Measurements from ENCODE around the gene IL4I1.
A peak's percentile ranks its signal among the peaks of the same experiment; 100 is the strongest.

Gene IL4I1

DNA sequence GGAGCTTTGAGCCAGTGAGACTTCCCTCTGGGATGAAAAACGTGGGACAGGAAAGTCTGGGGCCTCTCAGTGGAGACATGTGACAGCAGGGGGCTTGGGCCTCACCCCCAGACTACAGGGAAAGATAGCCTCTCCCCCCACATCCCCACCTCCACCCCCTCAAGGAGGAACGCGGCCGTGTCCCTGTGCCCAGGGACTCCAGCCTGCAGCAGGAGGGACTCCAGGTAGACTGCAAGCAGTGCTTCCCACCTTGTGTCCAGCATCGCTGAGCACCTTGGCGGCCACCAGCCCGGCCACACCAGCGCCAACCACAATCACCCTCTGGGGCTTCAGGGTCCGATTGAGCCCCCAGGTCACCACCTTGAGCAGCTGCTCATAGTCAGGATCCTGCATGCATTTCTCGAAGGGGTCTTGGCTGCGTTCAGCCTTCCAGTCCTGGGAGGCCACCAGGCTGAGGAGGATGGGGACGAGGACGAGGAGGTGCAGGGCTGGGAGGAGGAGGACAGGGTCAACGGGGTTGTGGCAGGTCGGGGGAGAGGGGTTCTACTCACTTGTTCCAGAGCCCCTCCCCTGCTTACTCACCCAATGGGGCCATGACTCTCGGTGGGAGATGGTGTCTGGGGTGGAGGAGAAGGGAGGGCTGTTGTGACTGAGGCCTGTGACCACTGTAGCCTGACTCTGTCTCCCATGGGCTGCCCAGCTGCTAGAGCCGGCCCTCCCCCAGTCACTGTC is 955 bp downstream of the IL4I1 start:
- no peak for DNase-seq (ENCODE audit: extremely low read depth in 1 of 2, low read depth in 1 of 2)

DNA sequence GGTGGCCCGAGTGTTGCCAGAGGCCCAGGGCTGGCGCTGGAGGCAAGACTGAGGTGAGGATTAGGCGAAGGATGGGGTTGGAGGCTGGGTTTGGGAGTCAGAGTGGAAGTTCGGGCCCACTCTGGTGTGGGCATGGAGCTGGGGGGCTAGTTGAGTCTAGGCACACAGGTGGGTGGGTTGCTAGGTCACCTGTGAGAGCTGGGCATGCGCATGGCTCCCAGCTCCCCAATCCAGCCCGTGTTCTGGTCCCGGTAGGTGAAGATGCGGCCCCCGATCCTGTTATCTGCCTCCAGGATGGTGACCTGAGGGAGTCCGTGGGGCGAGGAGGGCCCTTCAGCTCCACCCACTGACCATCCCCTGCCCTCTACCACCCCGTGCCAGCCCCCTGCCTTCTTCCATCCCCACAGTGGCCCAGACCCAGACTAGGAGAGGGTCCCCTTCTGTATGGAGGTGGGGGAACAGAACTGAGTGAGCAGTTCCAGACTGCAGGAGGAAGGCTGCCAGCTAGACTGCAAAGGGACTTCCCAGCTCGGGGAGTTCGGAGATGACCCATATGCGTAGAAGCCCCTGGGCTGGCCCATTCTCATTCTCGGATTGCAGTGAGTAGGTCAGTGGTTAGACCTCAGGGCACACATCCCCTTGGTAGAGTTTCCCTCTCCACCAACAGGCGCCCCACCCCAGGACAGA is 1.7 kb downstream of the IL4I1 start:
- no peak for DNase-seq (ENCODE audit: extremely low read depth in 1 of 2, low read depth in 1 of 2)

DNA sequence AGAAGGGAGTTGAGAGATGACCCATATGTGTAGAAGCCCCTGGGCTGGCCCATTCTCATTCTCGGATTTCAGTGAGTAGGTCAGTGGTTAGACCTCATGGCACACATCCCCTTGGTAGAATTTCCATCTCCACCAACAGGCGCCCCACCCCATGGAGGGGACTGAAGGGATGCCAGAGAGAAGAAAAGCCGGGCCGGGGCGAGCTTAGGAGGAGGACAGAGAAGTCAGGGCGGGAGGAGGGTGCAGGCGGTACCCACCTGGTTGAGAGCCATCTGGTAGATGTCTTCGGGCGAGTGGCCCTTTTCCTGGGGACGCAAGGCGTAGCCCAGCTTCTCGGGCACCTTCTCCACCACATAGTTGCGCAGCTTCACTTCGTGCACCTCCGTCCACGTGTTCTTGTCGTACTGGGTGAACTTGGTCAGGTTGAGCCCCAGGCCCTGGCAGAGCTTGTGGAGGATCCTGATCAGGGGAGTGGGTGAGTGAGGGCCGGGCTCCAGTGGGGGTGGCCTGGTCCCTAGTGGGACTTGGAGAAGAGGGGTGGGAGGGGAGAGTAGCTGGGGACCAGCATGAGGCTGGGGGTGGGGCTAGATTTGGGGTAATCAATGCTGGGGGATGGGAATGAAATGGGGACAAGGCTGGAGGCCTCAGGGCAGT is 2.5 kb downstream of the IL4I1 start:
- DNase-seq (ENCODE audit: extremely low read depth in 1 of 2, low read depth in 1 of 2) = no peak

DNA sequence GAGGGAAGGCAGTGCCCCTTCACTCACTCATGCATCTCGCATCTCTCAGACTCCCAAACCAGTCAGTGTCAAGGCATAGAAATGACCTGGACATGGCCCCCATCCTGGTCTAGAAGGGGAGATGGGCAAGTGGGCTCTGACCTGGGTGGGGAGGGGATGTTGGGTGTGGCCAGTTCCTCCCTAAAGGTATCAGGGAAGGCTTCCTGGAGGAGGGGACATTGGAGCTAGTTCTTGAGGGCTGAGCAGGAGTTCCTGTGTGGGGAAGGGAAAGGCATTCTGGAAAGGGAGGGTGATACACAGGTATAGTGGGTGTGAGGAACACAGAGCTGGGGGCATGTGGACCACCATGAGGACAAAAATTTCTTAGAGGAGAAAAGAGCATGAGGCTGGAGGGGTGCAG is 4.0 kb downstream of the IL4I1 start:
- no peak for DNase-seq (ENCODE audit: extremely low read depth in 1 of 2, low read depth in 1 of 2)

DNA sequence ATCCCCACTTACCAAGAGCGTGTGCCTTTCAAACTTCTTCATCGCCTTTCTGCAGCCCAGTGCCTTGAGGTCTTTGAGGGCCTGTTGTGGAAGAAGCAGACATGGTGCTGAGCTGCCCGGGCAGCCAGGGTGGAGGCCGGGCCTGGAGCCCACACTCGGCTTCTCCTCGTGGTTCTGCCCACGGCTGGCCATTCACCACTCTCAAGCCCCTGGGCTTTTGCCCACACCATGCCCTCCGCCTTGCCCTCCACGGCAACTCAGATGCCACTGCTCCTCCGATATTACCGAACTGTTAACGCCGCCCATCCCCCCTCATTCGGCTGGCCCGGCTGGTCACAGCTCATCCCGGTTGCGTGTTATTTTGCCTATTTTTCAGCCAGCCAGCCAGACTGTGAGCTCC is 5.3 kb downstream of the IL4I1 start:
- DNase-seq (ENCODE audit: extremely low read depth in 1 of 2, low read depth in 1 of 2) = no peak

DNA sequence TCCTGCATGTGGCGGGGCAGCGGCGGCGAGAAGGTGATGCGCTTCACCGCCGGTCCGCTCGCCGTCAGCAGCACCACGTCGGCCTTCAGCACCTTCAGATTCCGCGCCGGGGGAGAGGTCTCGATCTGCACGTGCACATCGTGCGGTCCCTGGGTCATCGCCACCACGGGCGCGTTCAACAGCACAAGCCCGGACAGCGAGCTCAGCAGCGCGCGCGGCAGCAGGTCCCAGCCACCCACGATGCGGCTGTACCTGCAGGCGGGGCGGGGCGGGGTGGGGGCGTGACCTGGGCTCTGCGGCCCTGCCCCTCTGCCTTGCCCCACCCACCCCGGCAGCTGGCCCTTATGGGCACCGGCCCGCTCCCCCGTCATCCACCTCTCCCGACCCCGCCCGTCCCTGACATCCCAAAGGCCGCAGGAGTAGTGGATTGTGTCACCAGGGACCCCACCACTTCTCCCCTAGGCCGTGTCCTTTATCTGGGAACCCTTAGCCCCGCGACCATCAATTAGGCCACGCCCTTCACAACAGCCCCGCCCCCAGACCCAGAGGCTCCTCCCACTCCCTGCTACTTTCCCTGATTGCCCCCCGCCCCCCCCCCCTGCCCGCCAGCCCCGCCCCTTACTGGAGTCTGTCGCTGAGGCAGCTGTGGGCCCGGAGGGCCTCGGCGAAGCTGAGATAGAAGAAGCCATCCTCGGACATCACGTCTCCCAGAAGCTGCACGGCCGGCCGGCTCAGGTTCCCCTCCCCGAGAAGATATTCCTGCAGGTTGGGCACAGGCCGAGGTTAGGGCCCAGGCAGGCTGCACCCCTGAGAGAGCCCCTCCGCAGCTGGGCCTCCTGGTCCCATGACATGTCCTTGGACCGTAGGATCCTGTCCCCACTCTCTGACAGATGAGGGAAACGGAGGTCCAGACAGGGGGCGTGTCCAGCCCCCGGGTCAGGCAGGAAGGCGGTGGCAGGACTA is 6.1 kb downstream of the IL4I1 start:
- DNase-seq (ENCODE audit: extremely low read depth in 1 of 2, low read depth in 1 of 2) = peak; percentile 21 to 55

DNA sequence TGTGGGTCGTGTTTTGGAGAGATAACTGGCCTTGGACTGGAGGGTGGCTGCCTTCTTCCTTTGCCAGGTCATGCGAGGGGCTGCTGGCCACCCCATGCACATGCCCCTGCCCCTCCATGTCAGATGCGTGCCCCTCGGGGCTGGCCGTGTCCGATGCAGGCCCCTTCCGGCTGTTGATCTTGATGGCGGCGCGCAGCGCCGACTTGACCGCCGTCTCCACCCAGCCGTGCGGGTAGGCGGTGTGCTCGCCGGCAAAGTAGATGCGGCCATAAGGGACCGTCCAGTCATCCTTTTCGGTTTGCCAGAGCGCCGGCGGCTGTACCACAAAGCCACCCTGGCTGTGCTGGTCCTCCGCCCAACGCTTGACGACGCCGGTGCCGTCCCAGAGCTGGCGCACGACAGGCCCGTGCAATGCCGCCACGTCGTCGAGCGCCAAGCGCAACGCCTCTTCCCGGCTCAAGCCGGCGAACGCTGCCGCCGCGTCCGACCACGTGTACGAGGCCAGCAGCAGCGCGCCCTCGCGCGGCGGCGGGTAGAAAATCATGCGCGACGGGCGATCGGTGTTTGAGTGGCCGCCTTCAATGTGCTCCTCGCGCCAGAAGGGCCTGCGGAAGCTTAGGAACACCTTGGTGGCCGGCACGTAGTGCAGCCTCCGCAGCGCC is 6.9 kb downstream of the IL4I1 start:
- peak; percentile 38 to 63 for DNase-seq (ENCODE audit: extremely low read depth in 1 of 2, low read depth in 1 of 2)

DNA sequence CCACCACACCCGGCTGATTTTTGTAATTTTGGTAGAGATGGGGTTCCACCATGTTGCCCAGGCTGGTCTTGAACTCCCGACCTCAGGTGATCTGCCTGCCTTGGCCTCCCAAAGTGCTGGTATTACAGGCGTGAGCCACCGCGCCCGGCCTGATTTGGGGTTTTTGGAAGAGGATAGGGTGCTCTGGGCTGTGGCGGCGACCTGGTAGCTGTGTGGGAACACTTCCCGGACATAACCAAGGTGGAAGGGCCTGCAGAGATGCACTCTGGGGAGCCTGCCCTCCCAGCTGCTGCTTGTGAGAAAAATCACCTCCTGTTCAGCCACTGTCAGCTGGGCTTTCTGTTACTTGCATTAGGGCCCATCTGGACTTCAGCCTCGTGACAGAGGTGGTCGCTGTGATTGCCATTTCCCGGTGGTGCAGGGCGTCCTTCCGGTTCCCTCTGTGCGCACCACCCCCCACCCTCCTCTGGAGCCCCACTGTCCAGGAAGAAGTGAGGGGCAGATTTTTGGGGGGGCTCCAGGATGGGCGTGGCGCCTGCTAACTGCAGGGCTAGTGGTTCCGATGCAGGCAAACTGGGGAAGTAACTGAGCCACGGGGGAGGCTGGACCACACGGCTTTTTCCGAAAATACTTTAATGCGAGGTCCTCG is 7.5 kb downstream of the IL4I1 start:
- no peak for DNase-seq (ENCODE audit: extremely low read depth in 1 of 2, low read depth in 1 of 2)

DNA sequence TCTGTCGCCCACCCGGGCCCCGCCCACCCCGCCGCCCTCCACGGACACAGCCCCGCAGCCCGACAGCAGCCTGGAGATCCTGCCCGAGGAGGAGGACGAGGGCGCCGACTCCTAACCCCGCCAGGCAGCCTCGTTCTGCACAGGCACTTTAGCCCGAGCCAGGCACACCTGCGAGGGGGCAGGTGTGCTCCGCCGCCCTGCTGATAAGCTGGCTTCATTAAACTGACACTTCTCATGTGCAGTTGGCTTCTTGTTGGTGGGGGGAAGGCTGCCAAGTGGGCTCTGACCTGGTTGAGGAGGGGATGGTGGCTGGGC is 8.2 kb downstream of the IL4I1 start:
- DNase-seq (ENCODE audit: extremely low read depth in 1 of 2, low read depth in 1 of 2) = no peak

DNA sequence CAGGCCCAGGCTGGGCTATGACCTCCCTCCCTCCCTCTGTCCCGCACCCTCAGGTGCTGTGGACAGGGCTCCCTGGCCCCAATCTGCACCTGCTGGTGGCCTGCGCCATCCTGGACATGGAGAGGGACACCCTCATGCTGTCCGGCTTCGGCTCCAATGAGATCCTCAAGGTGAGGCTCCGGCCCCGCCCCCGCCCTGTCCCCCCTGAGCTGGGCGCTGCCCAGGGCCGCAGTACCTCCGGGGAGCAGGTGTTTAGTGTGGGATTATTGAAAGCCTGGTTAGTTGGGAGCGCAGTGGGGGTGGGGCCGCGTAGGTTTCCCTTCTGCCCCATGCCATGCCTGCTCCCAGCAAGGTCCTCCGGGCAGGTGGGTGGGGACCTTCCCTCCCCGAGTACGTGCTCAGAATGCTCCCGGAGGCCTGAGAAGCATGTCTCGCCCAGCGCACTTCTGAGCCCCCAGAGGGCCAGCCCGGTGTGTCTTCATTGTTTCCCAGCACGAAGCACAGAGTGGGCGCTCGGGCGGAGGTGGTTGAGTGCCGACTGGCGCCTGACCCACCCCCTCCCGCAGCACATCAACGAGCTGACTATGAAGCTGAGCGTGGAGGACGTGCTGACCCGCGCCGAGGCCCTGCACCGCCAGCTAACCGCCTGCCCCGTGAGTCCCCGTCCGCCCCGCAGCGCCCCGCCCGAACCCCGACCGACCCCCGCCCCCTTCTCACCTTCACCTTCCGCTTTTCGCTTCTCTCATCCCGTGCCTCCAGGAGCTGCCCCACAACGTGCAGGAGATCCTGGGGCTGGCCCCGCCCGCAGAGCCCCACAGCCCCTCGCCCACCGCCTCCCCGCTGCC is 8.8 kb downstream of the IL4I1 start:
- DNase-seq (ENCODE audit: extremely low read depth in 1 of 2, low read depth in 1 of 2) = no peak

DNA sequence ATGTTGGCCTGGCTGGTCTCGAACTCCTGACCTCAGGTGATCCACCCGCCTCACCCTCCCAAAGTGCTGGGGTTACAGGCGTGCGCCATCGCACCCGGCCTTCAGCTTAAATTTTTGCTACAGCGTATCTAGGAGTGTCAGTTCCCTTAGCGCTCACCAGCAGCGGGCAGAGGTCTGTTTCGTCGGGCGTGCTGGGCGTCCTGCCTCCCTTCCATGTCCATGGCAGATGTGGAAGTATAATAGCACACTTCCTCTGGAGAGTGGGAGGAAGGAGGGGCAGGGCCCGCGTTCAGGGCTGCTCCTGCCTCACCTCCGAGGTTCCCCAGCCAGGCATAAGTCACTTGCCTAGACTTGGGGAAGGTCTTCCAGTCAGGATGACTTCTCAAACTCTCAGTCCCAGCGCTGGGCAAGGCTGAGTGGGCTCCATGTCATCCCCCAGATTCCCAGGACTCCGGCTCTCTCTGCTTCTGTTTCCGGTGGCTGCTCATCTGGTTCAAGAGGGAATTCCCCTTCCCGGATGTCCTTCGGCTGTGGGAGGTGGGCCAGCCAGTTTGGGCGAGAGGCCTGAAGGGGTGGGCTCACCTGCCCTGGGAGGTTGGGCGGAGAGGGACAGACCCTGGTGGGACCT is 9.5 kb downstream of the IL4I1 start:
- DNase-seq (ENCODE audit: extremely low read depth in 1 of 2, low read depth in 1 of 2) = no peak

DNA sequence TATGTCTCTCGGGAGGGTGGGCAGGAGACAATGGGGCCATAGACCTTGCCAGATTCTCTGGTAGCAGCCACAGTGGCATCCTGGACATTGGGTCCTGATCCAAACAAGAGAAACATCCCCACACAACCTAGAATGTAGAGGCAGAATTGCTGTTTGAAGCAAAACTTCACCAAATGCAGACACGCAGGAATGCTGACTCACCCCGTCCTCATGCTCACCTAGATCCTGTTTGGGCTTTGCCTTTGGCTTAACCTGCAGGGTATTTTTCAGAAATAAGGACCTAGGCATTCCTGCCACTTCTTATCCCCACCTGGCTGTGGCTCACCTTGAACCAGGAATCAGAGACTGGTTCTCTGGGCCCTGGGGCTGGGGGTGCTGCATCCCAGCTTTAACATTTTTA is 11.9 kb downstream of the IL4I1 start:
- DNase-seq (ENCODE audit: extremely low read depth in 1 of 2, low read depth in 1 of 2) = no peak

DNA sequence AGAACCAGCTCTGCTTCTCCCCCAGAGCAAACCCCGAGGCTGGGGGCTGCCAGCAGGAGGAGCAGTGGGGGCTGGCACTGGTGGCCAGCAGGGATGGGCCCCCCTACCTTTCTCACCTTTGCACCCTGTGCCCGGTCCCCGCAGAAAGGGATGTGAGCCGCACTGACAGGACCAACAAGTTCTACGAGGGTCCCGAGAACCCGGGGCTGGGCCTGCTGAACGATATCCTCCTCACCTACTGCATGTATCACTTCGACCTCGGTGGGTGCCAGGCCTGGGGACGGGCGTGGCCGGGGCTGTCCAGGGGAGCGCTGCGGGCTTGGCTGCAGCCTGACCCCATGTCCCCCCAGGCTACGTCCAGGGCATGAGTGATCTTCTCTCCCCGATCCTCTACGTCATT is 12.6 kb downstream of the IL4I1 start:
- no peak for DNase-seq (ENCODE audit: extremely low read depth in 1 of 2, low read depth in 1 of 2)

DNA sequence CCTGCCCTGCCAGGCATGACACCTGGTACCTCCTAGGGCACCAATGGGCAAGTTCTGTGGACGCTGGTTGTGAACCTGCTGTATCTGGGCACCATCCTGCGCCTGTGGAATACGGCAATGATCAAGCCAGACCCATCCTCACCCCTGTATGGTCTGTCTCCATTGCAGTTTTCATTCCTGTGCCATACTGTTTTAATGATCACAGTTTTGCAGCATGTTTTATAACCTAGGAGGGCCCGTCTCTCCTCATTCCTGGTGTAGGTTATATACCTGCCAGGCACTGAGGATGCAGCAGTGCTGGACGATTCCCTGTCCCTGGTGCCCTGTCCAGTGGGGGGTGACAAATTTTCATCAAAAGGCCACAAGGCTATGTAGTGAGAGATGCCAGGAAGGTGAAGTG is 13.6 kb downstream of the IL4I1 start:
- no peak for DNase-seq (ENCODE audit: extremely low read depth in 1 of 2, low read depth in 1 of 2)

DNA sequence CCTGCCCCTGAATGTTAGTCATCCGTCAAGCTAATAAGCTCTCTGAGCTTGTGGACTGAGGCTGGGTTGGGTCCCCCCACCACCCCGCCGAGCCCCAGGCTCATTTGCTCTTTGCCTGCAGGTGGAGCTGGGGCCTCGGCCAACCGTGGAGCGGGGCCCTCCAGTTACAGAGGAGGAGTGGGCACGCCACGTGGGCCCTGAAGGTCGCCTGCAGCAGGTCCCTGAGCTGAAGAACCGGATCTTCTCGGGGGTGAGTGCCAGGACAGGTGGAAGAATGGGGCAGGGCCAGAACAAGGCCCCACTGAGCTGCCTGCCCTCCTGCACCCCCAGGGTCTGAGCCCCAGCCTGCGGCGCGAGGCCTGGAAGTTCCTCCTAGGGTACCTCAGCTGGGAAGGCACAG is 14.0 kb downstream of the IL4I1 start:
- no peak for DNase-seq (ENCODE audit: extremely low read depth in 1 of 2, low read depth in 1 of 2)

DNA sequence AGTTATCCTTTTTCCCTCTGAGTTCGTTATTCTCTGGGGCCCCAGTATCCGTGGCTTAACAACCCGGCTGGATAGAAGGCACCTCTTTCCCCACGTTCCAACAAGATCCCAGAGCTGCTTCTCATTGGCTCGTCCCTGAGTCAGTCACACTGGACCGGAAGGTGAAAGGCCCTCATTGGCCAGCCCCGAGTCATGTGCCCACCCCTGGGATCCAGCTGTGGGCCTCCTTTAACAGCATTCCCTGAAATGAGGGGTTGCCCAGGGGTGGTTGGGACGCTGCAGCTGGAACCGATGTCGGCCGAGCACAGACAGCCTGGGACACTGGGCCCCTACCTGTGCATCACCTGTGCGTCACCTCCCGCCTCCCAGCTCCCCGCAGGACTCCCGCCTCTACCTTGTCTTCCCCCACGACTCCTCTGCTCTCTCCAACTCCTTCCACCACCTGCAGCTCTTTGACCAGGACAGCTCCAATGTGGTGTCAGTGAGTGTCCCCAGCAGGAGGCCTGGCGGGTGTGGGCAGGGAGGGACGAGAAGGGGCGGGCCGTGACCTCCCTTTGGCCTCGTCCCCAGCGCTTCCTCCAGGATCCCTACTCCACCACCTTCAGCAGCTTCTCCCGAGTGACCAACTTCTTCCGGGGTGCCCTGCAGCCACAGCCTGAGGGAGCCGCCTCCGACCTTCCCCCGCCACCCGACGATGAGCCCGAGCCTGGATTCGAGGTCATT is 14.9 kb downstream of the IL4I1 start:
- no peak for DNase-seq (ENCODE audit: extremely low read depth in 1 of 2, low read depth in 1 of 2)

DNA sequence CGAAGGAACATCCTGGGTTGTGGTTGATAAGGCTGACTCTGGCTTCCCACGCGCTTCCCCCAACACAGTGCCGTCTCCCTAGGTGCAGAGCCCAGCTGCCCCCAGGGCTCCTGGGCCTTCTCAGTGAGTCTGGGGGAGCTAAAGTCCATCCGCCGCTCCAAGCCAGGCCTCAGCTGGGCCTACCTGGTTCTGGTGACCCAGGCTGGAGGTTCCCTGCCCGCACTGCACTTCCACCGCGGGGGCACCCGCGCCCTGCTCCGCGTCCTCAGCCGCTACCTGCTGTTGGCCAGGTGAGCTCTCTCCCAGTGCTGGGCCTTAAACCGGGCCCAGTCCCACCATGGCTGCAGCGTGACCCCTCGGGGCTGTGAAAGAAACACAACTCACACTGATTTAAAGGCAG is 15.5 kb downstream of the IL4I1 start:
- no peak for DNase-seq (ENCODE audit: extremely low read depth in 1 of 2, low read depth in 1 of 2)

DNA sequence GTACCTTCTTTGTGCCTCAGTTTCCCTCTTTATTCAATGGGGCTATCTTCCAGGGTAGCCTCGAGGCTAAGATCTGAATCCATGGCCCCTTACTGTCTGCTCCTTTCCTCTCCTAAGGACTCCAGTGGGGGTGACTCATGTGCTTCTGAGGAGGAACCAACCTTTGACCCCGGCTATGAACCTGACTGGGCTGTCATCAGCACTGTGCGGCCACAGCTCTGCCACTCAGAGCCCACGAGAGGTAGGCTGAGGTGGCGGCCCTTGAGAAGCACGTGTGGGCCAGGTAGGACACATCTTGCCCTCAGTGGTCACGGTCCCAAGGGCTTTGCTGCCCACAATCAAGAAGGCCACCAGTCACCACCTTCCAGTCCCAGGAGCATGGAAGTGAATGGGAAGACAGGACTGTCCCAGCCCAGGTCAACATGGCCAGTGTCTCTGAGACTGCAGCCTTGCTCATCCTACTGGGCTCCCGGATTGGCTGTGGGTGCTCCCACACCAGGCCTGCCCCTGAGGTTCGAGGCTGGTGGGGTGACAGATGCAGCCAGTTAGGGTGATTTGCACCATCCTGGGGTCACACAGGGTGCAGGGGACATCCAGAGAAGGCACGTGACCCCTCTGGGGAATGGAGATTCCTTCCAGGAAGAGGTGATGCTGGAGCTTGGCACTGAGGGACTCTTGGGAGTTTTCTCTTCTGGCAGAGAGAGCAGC is 16.4 kb downstream of the IL4I1 start:
- DNase-seq (ENCODE audit: extremely low read depth in 1 of 2, low read depth in 1 of 2) = no peak

Measured in activated CD8-positive, alpha-beta memory T cell treated with anti-CD3 and anti-CD28 coated beads for 1 hour (primary cell).